IMR-90 (cell line): Measurements from ENCODE around the gene ZMYND11. TPM values are rescaled to one million over a fixed set of nuclear protein-coding genes. Genes with fewer than 3 reads are reported as not detected.

Source experiments
- ATAC-seq: fragments of 200-7000 bp; cut with Tn5 transposase; 2 replicates; pipeline ENCODE4 v1.9.1; 2020; ENCODE audit warnings: low read depth, mild to moderate bottlenecking, moderate library complexity
- BruUV-seq: library from RNA; stranded (reverse); fragments of 400-500 nt; replicated peaks from 2 replicates; lab custom pipeline; 2021; lab: Mats Ljungman, UMichigan
- CTCF ChIA-PET: fragments of 300-600 bp; formaldehyde crosslinking; extraction: SDS; loops from one replicate; lab custom pipeline; 2021; ENCODE audit warnings: antibody characterized with exemption; lab: Yijun Ruan, JAX
- POLR2A ChIA-PET: fragments of 300-600 bp; sonication (Branson Sonifier 250); formaldehyde crosslinking; loops from one replicate; lab custom pipeline; 2022; ENCODE audit warnings: antibody characterized with exemption; ENCODE audit not compliant: unreplicated experiment; lab: Charles Lee
- DNase-seq: peaks from one replicate; pipeline ENCODE4 v3.0.0; 2013
- H2AFZ ChIP-seq: replicated peaks from 2 replicates; pipeline ENCODE3; 2013; ENCODE audit warnings: low read length, mild to moderate bottlenecking; ENCODE audit not compliant: poor library complexity
- H2AK5ac ChIP-seq: 2 replicates; pipeline ENCODE4 v1.6.1; 2013; ENCODE audit warnings: low read depth, low read length, inconsistent platforms
- H2AK9ac ChIP-seq: replicated peaks from 2 replicates; pipeline ENCODE3; 2013; ENCODE audit warnings: mild to moderate bottlenecking, low read depth, low read length, moderate library complexity; ENCODE audit not compliant: poor library complexity
- H2BK120ac ChIP-seq: 2 replicates; pipeline ENCODE4 v1.6.1; 2013; ENCODE audit warnings: low read depth, low read length, inconsistent platforms
- H2BK15ac ChIP-seq: 3 replicates; pipeline ENCODE4 v1.6.1; 2013; ENCODE audit warnings: low read depth, low read length, inconsistent platforms
- H2BK20ac ChIP-seq: 2 replicates; pipeline ENCODE4 v1.6.1; 2013; ENCODE audit warnings: low read depth, mild to moderate bottlenecking, inconsistent platforms, low read length, moderate library complexity
- H2BK5ac ChIP-seq: 2 replicates; pipeline ENCODE4 v1.6.1; 2013; ENCODE audit warnings: mild to moderate bottlenecking, low read depth, low read length, inconsistent platforms; ENCODE audit not compliant: poor library complexity, severe bottlenecking
- H3K14ac ChIP-seq: replicated peaks from 2 replicates; pipeline ENCODE4 v1.6.1; 2013; ENCODE audit warnings: low read depth, low read length, inconsistent platforms
- H3K18ac ChIP-seq: 2 replicates; pipeline ENCODE4 v1.6.1; 2013; ENCODE audit warnings: low read depth, low read length, control low read depth
- H3K23ac ChIP-seq: 2 replicates; pipeline ENCODE4 v1.6.1; 2013; ENCODE audit warnings: low read depth, low read length, inconsistent platforms
- H3K27ac ChIP-seq: 2 replicates; pipeline ENCODE4 v1.5.1; 2013; ENCODE audit warnings: mild to moderate bottlenecking, control low read depth, low read length; ENCODE audit not compliant: insufficient read depth
- H3K27me3 ChIP-seq: 2 replicates; pipeline ENCODE4 v1.6.1; 2013; ENCODE audit warnings: low read length; ENCODE audit not compliant: control insufficient read depth, insufficient read depth
- H3K36me3 ChIP-seq: 2 replicates; pipeline ENCODE4 v1.6.1; 2013; ENCODE audit warnings: low read length, mixed read lengths; ENCODE audit not compliant: control insufficient read depth, insufficient read depth
- H3K4ac ChIP-seq: 2 replicates; pipeline ENCODE4 v1.6.1; 2013; ENCODE audit warnings: low read depth, low read length, inconsistent platforms
- H3K4me1 ChIP-seq: 2 replicates; pipeline ENCODE4 v1.6.1; 2013; ENCODE audit warnings: low read length, mixed read lengths; ENCODE audit not compliant: control insufficient read depth, insufficient read depth
- H3K4me2 ChIP-seq: 2 replicates; pipeline ENCODE4 v1.6.1; 2013; ENCODE audit warnings: low read depth, mild to moderate bottlenecking, control low read depth, low read length, moderate library complexity
- H3K4me3 ChIP-seq: 2 replicates; pipeline ENCODE4 v1.5.1; 2013; ENCODE audit warnings: low read depth, mild to moderate bottlenecking, control low read depth, low read length, moderate library complexity; ENCODE audit not compliant: insufficient read depth
- H3K56ac ChIP-seq: 2 replicates; pipeline ENCODE4 v1.6.1; 2013; ENCODE audit warnings: low read length, inconsistent platforms; ENCODE audit not compliant: insufficient read depth; ENCODE audit errors: extremely low read depth
- H3K79me1 ChIP-seq, 2 experiments: 2 replicates each; pipeline ENCODE4 v1.6.1; 2013; ENCODE audit warnings: low read length in 2 of 2, inconsistent platforms in 1 of 2, low read depth in 1 of 2
- H3K9ac ChIP-seq: 2 replicates; pipeline ENCODE4 v1.6.1; 2013; ENCODE audit warnings: low read depth, low read length, control low read depth
- H3K9me1 ChIP-seq: 2 replicates; pipeline ENCODE4 v1.6.1; 2013; ENCODE audit warnings: low read length, inconsistent platforms; ENCODE audit not compliant: insufficient read depth
- H3K9me3 ChIP-seq: 2 replicates; pipeline ENCODE4 v1.6.1; 2013; ENCODE audit warnings: low read length; ENCODE audit not compliant: control insufficient read depth, insufficient read depth
- H4K20me1 ChIP-seq: 2 replicates; pipeline ENCODE4 v1.6.1; 2013; ENCODE audit warnings: low read length, inconsistent platforms; ENCODE audit not compliant: insufficient read depth
- H4K5ac ChIP-seq: 2 replicates; pipeline ENCODE4 v1.6.1; 2013; ENCODE audit warnings: mild to moderate bottlenecking, low read depth, low read length, control low read depth
- H4K8ac ChIP-seq, 2 experiments: 2 replicates each; pipeline ENCODE4 v1.6.1; 2013; ENCODE audit warnings: low read depth in 2 of 2, low read length in 2 of 2, control low read depth in 1 of 2, inconsistent platforms in 1 of 2
- H4K91ac ChIP-seq: 2 replicates; pipeline ENCODE4 v1.6.1; 2013; ENCODE audit warnings: low read depth, low read length, inconsistent platforms; ENCODE audit not compliant: insufficient read depth
- BHLHE40 ChIP-seq: fragments of 150-350 bp; IDR thresholded peaks from 2 replicates; pipeline ENCODE4 v1.6.1; 2016; ENCODE audit warnings: mild to moderate bottlenecking, low read depth, low read length
- CEBPB ChIP-seq: IDR thresholded peaks from 2 replicates; pipeline ENCODE4 v1.6.1; 2012; ENCODE audit warnings: low read depth, low read length, improper control_type of control experiment
- CHD1 ChIP-seq: IDR thresholded peaks from 2 replicates; pipeline ENCODE4 v1.6.1; 2012; ENCODE audit warnings: low read depth, low read length, improper control_type of control experiment
- CTCF ChIP-seq: conservative IDR thresholded peaks from 2 replicates; pipeline ENCODE4 v1.5.1; 2012; ENCODE audit warnings: mild to moderate bottlenecking, low read depth, low read length, improper control_type of control experiment
- ELK1 ChIP-seq: fragments of 150-350 bp; IDR thresholded peaks from 2 replicates; pipeline ENCODE4 v1.6.1; 2016; ENCODE audit warnings: low read depth, mild to moderate bottlenecking, low read length, moderate library complexity, borderline replicate concordance
- FOS ChIP-seq: fragments of 150-350 bp; IDR thresholded peaks from 2 replicates; pipeline ENCODE4 v1.6.1; 2016; ENCODE audit warnings: low read depth, low read length
- MAFK ChIP-seq: IDR thresholded peaks from 2 replicates; pipeline ENCODE4 v1.6.1; 2012; ENCODE audit warnings: low read depth, low read length, improper control_type of control experiment
- MAZ ChIP-seq: IDR thresholded peaks from 2 replicates; pipeline ENCODE4 v1.6.1; 2012; ENCODE audit warnings: low read depth, mild to moderate bottlenecking, low read length, improper control_type of control experiment, moderate library complexity, borderline replicate concordance
- MXI1 ChIP-seq: IDR thresholded peaks from 2 replicates; pipeline ENCODE4 v1.6.1; 2012; ENCODE audit warnings: low read depth, mild to moderate bottlenecking, low read length, moderate library complexity, borderline replicate concordance
- NFE2L2 ChIP-seq: fragments of 150-350 bp; IDR thresholded peaks from 2 replicates; pipeline ENCODE4 v1.6.1; 2016; ENCODE audit warnings: low read depth, mild to moderate bottlenecking, low read length
- POLR2A ChIP-seq: IDR thresholded peaks from 2 replicates; pipeline ENCODE4 v1.6.1; 2012; ENCODE audit warnings: mild to moderate bottlenecking, low read depth, low read length
- RAD21 ChIP-seq: IDR thresholded peaks from 2 replicates; pipeline ENCODE4 v1.6.1; 2012; ENCODE audit warnings: low read length, improper control_type of control experiment
- RCOR1 ChIP-seq: IDR thresholded peaks from 2 replicates; pipeline ENCODE4 v1.6.1; 2012; ENCODE audit warnings: mild to moderate bottlenecking, low read length, improper control_type of control experiment; ENCODE audit not compliant: insufficient replicate concordance
- RFX5 ChIP-seq: IDR thresholded peaks from 2 replicates; pipeline ENCODE4 v1.8.0; 2012; ENCODE audit warnings: low read depth, mild to moderate bottlenecking, low read length, moderate library complexity
- SMC3 ChIP-seq: fragments of 150-350 bp; IDR thresholded peaks from 2 replicates; pipeline ENCODE4 v1.6.1; 2016; ENCODE audit warnings: low read depth, mild to moderate bottlenecking, antibody characterized with exemption, low read length, moderate library complexity
- USF2 ChIP-seq: fragments of 150-350 bp; IDR thresholded peaks from 2 replicates; pipeline ENCODE4 v1.6.1; 2017; ENCODE audit warnings: mild to moderate bottlenecking, antibody characterized with exemption, low read length, low read depth
- WGBS, 2 experiments: methylation state at CpG; one replicate each; pipeline versions ENCODE4 v1.1.5 to v1.1.7; 2013; ENCODE audit warnings: missing lambda C conversion rate in 2 of 2; ENCODE audit not compliant: insufficient read length in 1 of 2; ENCODE audit errors: extremely low coverage in 2 of 2; 5-methylcytosine and 5-hydroxymethylcytosine counted together
- dilution Hi-C: fragments of 300-500 bp; cut with HindIII; formaldehyde crosslinking; loops from one replicate; pipeline ENCODE4 v1.14.3; 2018; ENCODE audit warnings: low sequenced_read_pairs; ENCODE audit not compliant: unreplicated experiment
- in situ Hi-C: fragments of 300-500 bp; cut with MboI; formaldehyde crosslinking; loops from 3 replicates; pipeline ENCODE4 v1.14.3; 2019; ENCODE audit warnings: low sequenced_read_pairs, inconsistent platforms, mixed read lengths
- intact Hi-C: fragments of 100-400 bp; cut with micrococcal nuclease; formaldehyde crosslinking; loops from 2 replicates; pipeline ENCODE4 v1.10.0; 2022
- polyA plus RNA-seq, 3 experiments: library from polyadenylated mRNA; depleted of rRNA; stranded (reverse); fragments of >200 nt; gene quantifications; 2 replicates each; pipeline ENCODE4 v1.2.3, GENCODE V29; 2012; ENCODE audit warnings: low replicate concordance in 1 of 3
- total RNA-seq: library from RNA; depleted of rRNA; stranded (reverse); fragments of >200 nt; gene quantifications from 2 replicates; pipeline ENCODE4 v1.2.3, GENCODE V29; 2012

Gene ZMYND11
- total and polyA plus RNA-seq, 2 of the 4 experiments (the other 2 are of a cell fraction) = 39.5 to 72.2 TPM

GRCh38 chr10:105806-106205 is 29.4 kb upstream of the ZMYND11 start:
- Histone ChIP-seq H2BK120ac (no peak overlapping the region), H3K27ac (no peak overlapping the region), H2AK9ac (no peak overlapping the region), H3K14ac (no peak overlapping the region), H3K9ac (no peak overlapping the region), H3K36me3 (no peaks in the 10 kb centered on the region), H2AK5ac (no peak overlapping the region), H2BK15ac (no peak overlapping the region), H4K91ac (no peak overlapping the region), H3K23ac (no peak overlapping the region), H4K5ac (no peak overlapping the region), H2AFZ (no peak overlapping the region), H3K9me3 (peaks cover 2% of the 10 kb centered on the region; the same call in 1 of the 2 replicates), H3K56ac (no peak overlapping the region), H3K4ac (no peak overlapping the region), H3K4me1 (no peaks in the 10 kb centered on the region), H3K4me3 (no peak overlapping the region), H4K8ac (no peak overlapping the region), H3K9me1 (no peaks in the 10 kb centered on the region), H3K79me1 (no peaks in the 10 kb centered on the region), H2BK20ac (no peak overlapping the region), H2BK5ac (no peak overlapping the region), H4K20me1 (no peaks in the 10 kb centered on the region), H3K18ac (no peak overlapping the region), H3K27me3 (peaks cover 8% of the 10 kb centered on the region; the same call in 1 of the 2 replicates), H3K4me2 (no peak overlapping the region)
- dilution Hi-C loops (no loop called here), in situ Hi-C loops (no loop called here), intact Hi-C loops (no loop called here)
- ATAC-seq = no peak
- ChIA-PET CTCF (no interaction called here), POLR2A (no interaction called here)
- WGBS, 2 experiments = no CpG with 5 or more reads among the region's 4 CpGs
- no peak for DNase-seq
- no peak for TF ChIP-seq RAD21
- TF ChIP-seq ELK1 = no peak
- TF ChIP-seq CTCF = no peak
- TF ChIP-seq FOS = no peak
- no peak for TF ChIP-seq RCOR1
- no peak for TF ChIP-seq CEBPB
- TF ChIP-seq USF2 = no peak
- no peak for TF ChIP-seq POLR2A
- no peak for TF ChIP-seq MXI1
- TF ChIP-seq NFE2L2 = no peak
- no peak for TF ChIP-seq RFX5
- no peak for TF ChIP-seq SMC3
- no peak for TF ChIP-seq CHD1
- no peak for TF ChIP-seq MAFK
- no peak for TF ChIP-seq BHLHE40
- no peak for TF ChIP-seq MAZ
- no TSS peak for BruUV-seq
